OCI-LY1 (cell line): ENCODE measurements around the gene GRIN3B.

Source experiments
- H2AFZ ChIP-seq: fragments of 200-600 bp; sonication (generic), shearing (Covaris generic); 2 replicates; pipeline ENCODE4 v1.6.0; 2014; ENCODE audit warnings: antibody characterized with exemption, mild to moderate bottlenecking, low read length
- H3F3A ChIP-seq: fragments of 200-600 bp; sonication (generic), shearing (Covaris generic); 2 replicates; pipeline ENCODE4 v1.6.0; 2014; ENCODE audit warnings: mild to moderate bottlenecking, antibody characterized with exemption, low read length, moderate library complexity; ENCODE audit not compliant: insufficient read depth
- H3K27ac ChIP-seq: fragments of 200-600 bp; sonication (generic); 2 replicates; pipeline ENCODE4 v1.5.1; 2014; ENCODE audit warnings: low read length, mixed run types, mild to moderate bottlenecking, low read depth; ENCODE audit not compliant: poor library complexity, severe bottlenecking
- H3K27me3 ChIP-seq: fragments of 200-600 bp; sonication (generic); 2 replicates; pipeline ENCODE4 v1.6.0; 2014; ENCODE audit warnings: antibody characterized with exemption, mild to moderate bottlenecking, low read length, moderate library complexity; ENCODE audit not compliant: insufficient read depth
- H3K36me3 ChIP-seq: fragments of 200-600 bp; sonication (generic); 2 replicates; pipeline ENCODE4 v1.6.1; 2014; ENCODE audit warnings: mild to moderate bottlenecking, antibody characterized with exemption, low read length, moderate library complexity, mixed read lengths; ENCODE audit not compliant: insufficient read depth
- H3K4me1 ChIP-seq: fragments of 200-600 bp; sonication (generic); 2 replicates; pipeline ENCODE4 v1.5.1; 2014; ENCODE audit warnings: mild to moderate bottlenecking, low read length, moderate library complexity; ENCODE audit not compliant: insufficient read depth, severe bottlenecking
- H3K4me2 ChIP-seq: fragments of 200-600 bp; sonication (generic), shearing (Covaris generic); 2 replicates; pipeline ENCODE4 v1.6.1; 2014; ENCODE audit warnings: low read length
- H3K4me3 ChIP-seq: fragments of 200-600 bp; sonication (generic); 2 replicates; pipeline ENCODE4 v1.5.1; 2014; ENCODE audit warnings: low read length, low read depth, mild to moderate bottlenecking, mixed read lengths; ENCODE audit not compliant: poor library complexity, severe bottlenecking
- H3K79me2 ChIP-seq: fragments of 200-600 bp; shearing (Covaris generic); 2 replicates; pipeline ENCODE4 v1.6.1; 2016; ENCODE audit warnings: mixed run types, low read length, mixed read lengths; ENCODE audit not compliant: insufficient read depth
- H3K9ac ChIP-seq: fragments of 200-600 bp; sonication (generic), shearing (Covaris generic); 2 replicates; pipeline ENCODE4 v1.6.1; 2014; ENCODE audit warnings: mild to moderate bottlenecking, low read length, mixed read lengths
- H3K9me2 ChIP-seq: fragments of 200-600 bp; sonication (generic), shearing (Covaris generic); 2 replicates; pipeline ENCODE4 v1.6.1; 2014; ENCODE audit warnings: low read depth, mild to moderate bottlenecking, low read length, mixed read lengths
- H3K9me3 ChIP-seq: fragments of 200-600 bp; shearing (Covaris generic); 2 replicates; pipeline ENCODE4 v1.6.1; 2014; ENCODE audit warnings: low read length, mixed read lengths
- H4K20me1 ChIP-seq: fragments of 200-600 bp; sonication (generic), shearing (Covaris generic); 2 replicates; pipeline ENCODE4 v1.6.0; 2016; ENCODE audit warnings: mild to moderate bottlenecking, low read length; ENCODE audit not compliant: insufficient read depth
- CTCF ChIP-seq: fragments of 200-600 bp; sonication (generic), shearing (Covaris generic); IDR thresholded peaks from 2 replicates; pipeline ENCODE4 v1.5.1; 2017; ENCODE audit warnings: mild to moderate bottlenecking, antibody characterized with exemption, low read length, moderate library complexity, mixed read lengths
- EZH2 ChIP-seq: fragments of 200-600 bp; sonication (generic), shearing (Covaris generic); IDR thresholded peaks from 2 replicates; pipeline ENCODE4 v1.8.0; 2017; ENCODE audit warnings: borderline replicate concordance, mixed run types, mild to moderate bottlenecking, antibody characterized with exemption, low read length, moderate library complexity, mixed read lengths

Gene GRIN3B

GRCh38 chr19:1014161-1015060 is 14.2 kb downstream of the GRIN3B start:
- TF ChIP-seq EZH2, result no peak
- no peak for TF ChIP-seq CTCF
- Histone ChIP-seq H2AFZ (no peak overlapping the region), H3K4me2 (no peak overlapping the region), H3K27me3 (no peaks in the 10 kb centered on the region), H3F3A (no peaks in the 10 kb centered on the region), H3K27ac (no peak overlapping the region), H3K4me3 (no peak overlapping the region), H3K79me2 (peaks cover 41% of the 10 kb centered on the region), H3K9ac (no peak overlapping the region), H3K4me1 (peaks cover 42% of the 10 kb centered on the region), H3K36me3 (peaks cover 61% of the 10 kb centered on the region), H4K20me1 (no peaks in the 10 kb centered on the region), H3K9me2 (no peaks in the 10 kb centered on the region), H3K9me3 (no peaks in the 10 kb centered on the region)

GRCh38 chr19:1015061-1015781 is 15.0 kb downstream of the GRIN3B start:
- Histone ChIP-seq H3F3A (no peaks in the 10 kb centered on the region), H3K9me2 (no peaks in the 10 kb centered on the region), H3K4me2 (peak overlapping the region; percentile 99; the same call in 1 of the 2 replicates), H3K79me2 (peaks cover 49% of the 10 kb centered on the region), H3K4me3 (no peak overlapping the region), H3K9me3 (no peaks in the 10 kb centered on the region), H4K20me1 (no peaks in the 10 kb centered on the region), H2AFZ (no peak overlapping the region), H3K9ac (no peak overlapping the region), H3K27ac (no peak overlapping the region), H3K27me3 (no peaks in the 10 kb centered on the region), H3K4me1 (peaks cover 50% of the 10 kb centered on the region), H3K36me3 (peaks cover 53% of the 10 kb centered on the region)
- TF ChIP-seq EZH2 (no peak), CTCF (no peak)

- Histone ChIP-seq H3K4me2 (peak overlapping the region; percentile 99; the same call in 1 of the 2 replicates), H3K4me3 (peak overlapping the region; percentile 99), H3K9ac (no peak overlapping the region; the same call in 1 of the 2 replicates), H3K4me1 (peaks cover 50% of the 10 kb centered on the region), H3K79me2 (peaks cover 54% of the 10 kb centered on the region), H2AFZ (no peak overlapping the region), H3K36me3 (peaks cover 48% of the 10 kb centered on the region), H3K27me3 (no peaks in the 10 kb centered on the region), H3F3A (no peaks in the 10 kb centered on the region), H3K27ac (peak overlapping the region; percentile 6), H4K20me1 (no peaks in the 10 kb centered on the region), H3K9me2 (no peaks in the 10 kb centered on the region), H3K9me3 (no peaks in the 10 kb centered on the region)
- TF ChIP-seq CTCF (no peak), EZH2 (no peak)
These were observed 15.8 kb downstream of the GRIN3B start for GRCh38 chr19:1015782-1016646.
